Caco-2 (cell line): ENCODE data around the gene GPX6. TPM values are rescaled to one million over a fixed set of nuclear protein-coding genes. Genes with fewer than 3 reads are reported as not detected.
"Not testable (repeated sequence)": the region's sequence is repeated elsewhere in the genome, so short reads cannot be mapped to it uniquely, and the experiment has no call there.

Experiments
- BruUV-seq: library from RNA; stranded (reverse); fragments of 400-500 nt; replicated peaks from 2 replicates; lab custom pipeline; 2021; lab: Mats Ljungman, UMichigan
- CTCF ChIA-PET: fragments of 300-600 bp; sonication (Branson Sonifier 250); formaldehyde crosslinking; loops from one replicate; lab custom pipeline; 2022; ENCODE audit warnings: antibody characterized with exemption; lab: Charles Lee
- POLR2A ChIA-PET: fragments of 300-600 bp; sonication (Branson Sonifier 250); formaldehyde crosslinking; loops from one replicate; lab custom pipeline; 2022; ENCODE audit warnings: antibody characterized with exemption; lab: Charles Lee
- DNase-seq, 2 experiments: peaks; one replicate each; pipeline versions ENCODE4 v3.0.0 to v3.0.0-alpha.2; 2020 to 2022
- H3K27me3 ChIP-seq: replicated peaks from 2 replicates; pipeline ENCODE4 v1.6.0; 2011; ENCODE audit warnings: low read length; ENCODE audit not compliant: control insufficient read depth, insufficient read depth
- H3K36me3 ChIP-seq: 2 replicates; pipeline ENCODE4 v1.5.1; 2011; ENCODE audit warnings: low read length; ENCODE audit not compliant: control insufficient read depth, insufficient read depth
- H3K4me1 ChIP-seq: fragments of 250-450 bp; sonication (Bioruptor Pico); 2 replicates; pipeline ENCODE4 v1.5.1; 2020; ENCODE audit warnings: mild to moderate bottlenecking
- H3K4me3 ChIP-seq: 2 replicates; pipeline ENCODE4 v1.5.1; 2011; ENCODE audit warnings: low read depth, mild to moderate bottlenecking, control low read depth, low read length
- H3K9me3 ChIP-seq: fragments of 250-450 bp; sonication (Bioruptor Pico); 2 replicates; pipeline ENCODE4 v1.5.1; 2020; ENCODE audit warnings: mild to moderate bottlenecking, moderate library complexity
- H3K27ac Mint-ChIP-seq: one replicate; pipeline ENCODE4 v1.8.0; 2022; ENCODE audit warnings: mixed read lengths; ENCODE audit not compliant: unreplicated experiment
- H3K27me3 Mint-ChIP-seq: one replicate; pipeline ENCODE4 v1.8.0; 2022; ENCODE audit warnings: mixed read lengths; ENCODE audit not compliant: insufficient read depth, unreplicated experiment
- H3K36me3 Mint-ChIP-seq: one replicate; pipeline ENCODE4 v1.8.0; 2022; ENCODE audit warnings: mild to moderate bottlenecking, mixed read lengths; ENCODE audit not compliant: insufficient read depth, unreplicated experiment
- H3K4me1 Mint-ChIP-seq: one replicate; pipeline ENCODE4 v1.8.0; 2022; ENCODE audit warnings: low read depth, mixed read lengths; ENCODE audit not compliant: unreplicated experiment
- H3K4me3 Mint-ChIP-seq: one replicate; pipeline ENCODE4 v1.8.0; 2022; ENCODE audit warnings: mild to moderate bottlenecking, moderate library complexity, mixed read lengths; ENCODE audit not compliant: unreplicated experiment
- H3K9me3 Mint-ChIP-seq: one replicate; pipeline ENCODE4 v1.8.0; 2022; ENCODE audit warnings: mixed read lengths; ENCODE audit not compliant: unreplicated experiment
- intact Hi-C: fragments of 100-400 bp; cut with micrococcal nuclease; formaldehyde crosslinking; loops from one replicate; pipeline ENCODE4 v1.10.0; 2022; ENCODE audit not compliant: unreplicated experiment
- total RNA-seq: library from RNA; stranded (reverse); gene quantifications from 2 replicates; pipeline ENCODE4 v1.2.3, GENCODE V29; 2022
- TF ChIP-seq, protein P1 (sequence below), 2 experiments: fragments of 200-600 bp in 1 of 2; IDR thresholded peaks; 1 replicate in 1 of 2; 2 replicates in 1 of 2; pipeline versions ENCODE4 v1.5.1 to v1.8.0; 2011 to 2022; ENCODE audit warnings: antibody characterized with exemption in 1 of 2, control low read depth in 1 of 2, inconsistent platforms in 1 of 2, low read depth in 1 of 2, low read length in 1 of 2, mild to moderate bottlenecking in 1 of 2, moderate library complexity in 1 of 2; ENCODE audit not compliant: insufficient read depth in 1 of 2, severe bottlenecking in 1 of 2, unreplicated experiment in 1 of 2

The GPX6 gene
- total RNA-seq, 1 experiment from 2014 or later: not detected

DNA sequence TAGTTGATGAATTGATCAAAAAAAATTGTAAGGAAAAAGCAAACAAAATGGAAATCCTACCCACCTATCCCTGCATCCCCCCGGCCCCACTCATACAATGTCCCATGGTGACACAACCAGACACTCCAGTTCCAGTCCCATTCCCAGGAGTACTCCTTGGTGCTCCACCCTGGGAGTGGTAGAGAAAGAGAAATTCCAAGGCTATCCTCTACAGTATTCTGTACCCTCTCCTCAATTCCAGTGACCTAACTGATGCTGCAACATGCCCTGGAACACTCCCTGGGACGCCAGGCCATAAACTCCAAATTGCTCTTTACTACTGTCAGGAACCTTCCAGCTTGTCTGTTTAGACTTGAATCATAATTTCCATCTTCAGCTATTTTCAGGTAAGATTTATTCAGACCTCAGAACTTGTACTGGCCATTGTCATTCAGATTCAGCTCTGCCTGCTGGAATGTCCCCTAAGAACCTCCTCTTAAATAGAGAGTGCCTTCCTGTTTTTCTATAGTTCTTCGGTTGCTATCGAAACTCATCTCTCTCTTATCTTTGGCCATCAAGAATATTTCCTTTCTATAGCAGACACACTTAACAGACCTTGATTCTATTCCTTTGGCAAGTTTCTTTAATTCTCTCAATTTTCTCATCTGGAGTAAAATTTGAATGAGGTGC, 8.7 kb downstream of the GPX6 start:
- TF ChIP-seq, protein P1, sequence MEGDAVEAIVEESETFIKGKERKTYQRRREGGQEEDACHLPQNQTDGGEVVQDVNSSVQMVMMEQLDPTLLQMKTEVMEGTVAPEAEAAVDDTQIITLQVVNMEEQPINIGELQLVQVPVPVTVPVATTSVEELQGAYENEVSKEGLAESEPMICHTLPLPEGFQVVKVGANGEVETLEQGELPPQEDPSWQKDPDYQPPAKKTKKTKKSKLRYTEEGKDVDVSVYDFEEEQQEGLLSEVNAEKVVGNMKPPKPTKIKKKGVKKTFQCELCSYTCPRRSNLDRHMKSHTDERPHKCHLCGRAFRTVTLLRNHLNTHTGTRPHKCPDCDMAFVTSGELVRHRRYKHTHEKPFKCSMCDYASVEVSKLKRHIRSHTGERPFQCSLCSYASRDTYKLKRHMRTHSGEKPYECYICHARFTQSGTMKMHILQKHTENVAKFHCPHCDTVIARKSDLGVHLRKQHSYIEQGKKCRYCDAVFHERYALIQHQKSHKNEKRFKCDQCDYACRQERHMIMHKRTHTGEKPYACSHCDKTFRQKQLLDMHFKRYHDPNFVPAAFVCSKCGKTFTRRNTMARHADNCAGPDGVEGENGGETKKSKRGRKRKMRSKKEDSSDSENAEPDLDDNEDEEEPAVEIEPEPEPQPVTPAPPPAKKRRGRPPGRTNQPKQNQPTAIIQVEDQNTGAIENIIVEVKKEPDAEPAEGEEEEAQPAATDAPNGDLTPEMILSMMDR (IDR thresholded peaks at IDR 0.05; ENCODE audit: insufficient read depth in 1 of 2, low read depth in 1 of 2, low read length in 1 of 2, severe bottlenecking in 1 of 2, unreplicated experiment in 1 of 2): no peak
- CTCF ChIA-PET: no interaction called here

GRCh38 chr6:28505733-28506132, 9.9 kb downstream of the GPX6 start:
- no peak for DNase-seq
- intact Hi-C loops: no loop called here
- BruUV-seq: no TSS peak
- no peaks in the 10 kb centered on the region for H3K9me3 Mint-ChIP-seq
- H3K36me3 Mint-ChIP-seq: no peaks in the 10 kb centered on the region
- Histone ChIP-seq H3K36me3 (no peaks in the 10 kb centered on the region), H3K9me3 (no peaks in the 10 kb centered on the region), H3K4me1 (no peaks in the 10 kb centered on the region), H3K4me3 (no peak overlapping the region), H3K27me3 (no peaks in the 10 kb centered on the region)
- ChIA-PET CTCF (no interaction called here), POLR2A (no interaction called here)
- H3K27me3 Mint-ChIP-seq: peaks cover 5% of the 10 kb centered on the region
- TF ChIP-seq, protein P1 (IDR thresholded peaks at IDR 0.05; ENCODE audit: insufficient read depth in 1 of 2, low read depth in 1 of 2, low read length in 1 of 2, severe bottlenecking in 1 of 2, unreplicated experiment in 1 of 2): no peak
- H3K4me1 Mint-ChIP-seq: no peaks in the 10 kb centered on the region
- no peak overlapping the region for H3K4me3 Mint-ChIP-seq
- no peak overlapping the region for H3K27ac Mint-ChIP-seq

More for the DNA sequence above, 8.7 kb downstream of the GPX6 start:
- H3K9me3 Mint-ChIP-seq: no peaks in the 10 kb centered on the region
- peaks cover 8% of the 10 kb centered on the region for H3K27me3 Mint-ChIP-seq
- POLR2A ChIA-PET: no interaction called here
- no peaks in the 10 kb centered on the region for H3K4me1 ChIP-seq
- no peak overlapping the region for H3K4me3 ChIP-seq
- DNase-seq: no peak
- H3K4me1 Mint-ChIP-seq: no peaks in the 10 kb centered on the region
- no peak overlapping the region for H3K4me3 Mint-ChIP-seq
- H3K36me3 ChIP-seq: no peaks in the 10 kb centered on the region
- intact Hi-C loops: no loop called here
- no peak overlapping the region for H3K27ac Mint-ChIP-seq
- H3K36me3 Mint-ChIP-seq: no peaks in the 10 kb centered on the region
- H3K9me3 ChIP-seq: no peaks in the 10 kb centered on the region
- BruUV-seq: no TSS peak
- no peaks in the 10 kb centered on the region for H3K27me3 ChIP-seq

GRCh38 chr6:28502709-28503305, 12.8 kb downstream of the GPX6 start:
- H3K27me3 ChIP-seq, H3K27me3 Mint-ChIP-seq, H3K27ac Mint-ChIP-seq, BruUV-seq, H3K4me3 ChIP-seq, H3K9me3 ChIP-seq, POLR2A ChIA-PET, H3K9me3 Mint-ChIP-seq, H3K36me3 Mint-ChIP-seq, H3K4me1 ChIP-seq, DNase-seq, CTCF ChIA-PET, intact Hi-C loops, H3K4me1 Mint-ChIP-seq, H3K36me3 ChIP-seq, H3K4me3 Mint-ChIP-seq: not testable (repeated sequence)

DNA sequence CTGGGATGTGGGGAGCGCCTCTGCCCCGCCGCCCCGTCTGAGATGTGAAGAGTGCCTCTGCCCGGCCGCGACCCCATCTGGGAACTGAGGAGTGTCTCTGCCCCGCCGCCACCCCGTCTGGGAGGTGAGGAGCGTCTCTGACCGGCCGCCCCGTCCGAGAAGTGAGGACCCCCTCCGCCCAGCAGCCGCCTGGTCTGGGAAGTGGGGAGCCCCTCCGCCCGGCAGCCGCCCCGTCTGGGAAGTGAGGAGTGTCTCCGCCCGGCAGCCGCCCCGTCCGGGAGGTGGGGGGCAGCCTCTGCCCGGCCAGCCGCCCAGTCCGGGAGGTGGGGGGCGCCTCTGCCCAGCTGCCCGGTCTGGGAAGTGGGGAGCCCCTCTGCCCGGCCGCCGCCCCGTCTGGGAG, 13.5 kb downstream of the GPX6 start:
- H3K27me3 ChIP-seq, H3K9me3 ChIP-seq, H3K4me3 ChIP-seq, H3K9me3 Mint-ChIP-seq, CTCF ChIA-PET, H3K36me3 ChIP-seq, H3K36me3 Mint-ChIP-seq, H3K4me3 Mint-ChIP-seq, H3K27me3 Mint-ChIP-seq, POLR2A ChIA-PET, H3K4me1 Mint-ChIP-seq, H3K27ac Mint-ChIP-seq, BruUV-seq, DNase-seq, H3K4me1 ChIP-seq, intact Hi-C loops: not testable (repeated sequence)
